Measurements from ENCODE around the gene SRGAP2B.
"Not testable (repeated sequence)": the region's sequence is repeated elsewhere in the genome, so short reads cannot be mapped to it uniquely, and the experiment has no call there.

- not testable (repeated sequence) for TF ChIP-seq CTCF, POLR2A (IDR thresholded peaks at IDR 0.05)
These were observed 15.4 kb downstream of the SRGAP2B start for GRCh38 chr1:145079737-145080136.
